CD8-positive, alpha-beta memory T cell (primary cell): ENCODE data around the gene POU2AF1. TPM values are rescaled to one million over a fixed set of nuclear protein-coding genes. Genes with fewer than 3 reads are reported as not detected.

Experiments used
- CTCF ChIA-PET: fragments of 350-600 bp; sonication (Branson Sonifier 250); formaldehyde crosslinking; loops from one replicate; lab custom pipeline; 2021; ENCODE audit warnings: antibody characterized with exemption; lab: Charles Lee
- POLR2A ChIA-PET: fragments of 350-600 bp; sonication (Branson Sonifier 250); formaldehyde crosslinking; loops from one replicate; lab custom pipeline; 2021; ENCODE audit warnings: antibody characterized with exemption; lab: Charles Lee
- DNase-seq, 5 donors: peaks; one replicate each; pipeline versions ENCODE4 v3.0.0 to v3.0.0-alpha.2; 2020 to 2022; ENCODE audit warnings: mixed read lengths in 1 of 5
- H3K27ac ChIP-seq: one replicate; pipeline ENCODE4 v1.7.0; 2013; ENCODE audit warnings: low read depth, mild to moderate bottlenecking, low read length, moderate library complexity
- H3K27me3 ChIP-seq: 2 replicates; pipeline ENCODE4 v1.7.0; 2013; ENCODE audit warnings: low read length, mild to moderate bottlenecking; ENCODE audit not compliant: insufficient read depth, poor library complexity, severe bottlenecking
- H3K36me3 ChIP-seq: 2 replicates; pipeline ENCODE4 v1.7.0; 2013; ENCODE audit warnings: mild to moderate bottlenecking, low read length, moderate library complexity; ENCODE audit not compliant: insufficient read depth
- H3K4me1 ChIP-seq: 2 replicates; pipeline ENCODE4 v1.7.0; 2013; ENCODE audit warnings: mild to moderate bottlenecking, low read length, moderate library complexity; ENCODE audit not compliant: insufficient read depth
- H3K4me3 ChIP-seq: 2 replicates; pipeline ENCODE4 v1.7.0; 2013; ENCODE audit warnings: mild to moderate bottlenecking, low read length
- H3K9me3 ChIP-seq: 2 replicates; pipeline ENCODE4 v1.7.0; 2013; ENCODE audit warnings: mild to moderate bottlenecking, low read length
- H3K27ac Mint-ChIP-seq, 8 donors: one replicate each; pipeline ENCODE4 v1.8.0; 2020 to 2021; ENCODE audit warnings: mixed read lengths in 8 of 8, mild to moderate bottlenecking in 6 of 8, inconsistent platforms in 3 of 8, moderate library complexity in 3 of 8
- H3K27me3 Mint-ChIP-seq, 2 donors: one replicate each; pipeline ENCODE4 v1.8.0; 2020 to 2021; ENCODE audit warnings: mixed read lengths in 2 of 2, mild to moderate bottlenecking in 1 of 2, moderate library complexity in 1 of 2
- H3K36me3 Mint-ChIP-seq, 3 donors: one replicate each; pipeline ENCODE4 v1.8.0; 2020 to 2021; ENCODE audit warnings: mixed read lengths in 3 of 3, inconsistent platforms in 1 of 3, mild to moderate bottlenecking in 1 of 3
- H3K4me1 Mint-ChIP-seq, 3 donors: one replicate each; pipeline ENCODE4 v1.8.0; 2020 to 2021; ENCODE audit warnings: mixed read lengths in 3 of 3, inconsistent platforms in 1 of 3, mild to moderate bottlenecking in 1 of 3
- H3K4me3 Mint-ChIP-seq, 7 donors: one replicate each; pipeline ENCODE4 v1.8.0; 2020 to 2021; ENCODE audit warnings: mixed read lengths in 7 of 7, mild to moderate bottlenecking in 6 of 7, moderate library complexity in 4 of 7, inconsistent platforms in 2 of 7
- H3K9me3 Mint-ChIP-seq, 5 donors: one replicate each; pipeline ENCODE4 v1.8.0; 2020 to 2022; ENCODE audit warnings: mixed read lengths in 5 of 5, mild to moderate bottlenecking in 3 of 5, moderate library complexity in 2 of 5, inconsistent platforms in 1 of 5
- polyA plus RNA-seq: library from polyadenylated mRNA; unstranded; fragments of 300-500 nt; fragmentation: Illumina TruSeq; gene quantifications from one replicate; pipeline ENCODE4 v1.2.3, GENCODE V29; 2021
- total RNA-seq, 2 experiments: library from RNA; stranded (reverse); gene quantifications; one replicate each; pipeline ENCODE4 v1.2.3, GENCODE V29; 2021

POU2AF1 gene
- total and polyA plus RNA-seq, 3 experiments from 2014 or later = 1.5 to 2.3 TPM; not detected in 1

DNA sequence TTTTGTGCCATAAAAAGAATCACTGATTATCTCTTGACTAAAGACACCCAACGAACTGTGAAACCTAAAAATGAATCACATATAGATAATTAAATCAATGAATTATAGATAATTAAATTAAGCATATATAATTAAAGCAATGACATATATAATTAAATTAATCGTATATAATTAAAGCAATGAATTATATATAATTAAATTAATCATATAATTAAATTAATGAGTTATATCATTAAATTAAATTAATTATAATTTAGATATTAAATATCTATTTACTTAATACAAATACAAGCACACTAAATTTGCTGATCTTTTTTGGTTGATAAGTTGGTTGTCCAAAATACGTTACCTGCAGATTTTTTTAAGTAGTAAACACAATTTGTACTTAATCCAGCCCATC, 30.9 kb downstream of the POU2AF1 start:
- Histone ChIP-seq H3K9me3 (no peaks in the 10 kb centered on the region), H3K27me3 (no peaks in the 10 kb centered on the region), H3K4me3 (no peak overlapping the region), H3K4me1 (no peaks in the 10 kb centered on the region), H3K27ac (no peak overlapping the region), H3K36me3 (no peaks in the 10 kb centered on the region)
- POLR2A ChIA-PET = no interaction called here
- CTCF ChIA-PET = no interaction called here
- DNase-seq = no peak
- Mint-ChIP-seq H3K36me3 (no peaks in the 10 kb centered on the region), H3K4me1 (no peaks in the 10 kb centered on the region), H3K9me3 (no peaks in the 10 kb centered on the region), H3K27ac (no peak overlapping the region), H3K27me3 (peaks cover 0 to 17% of the 10 kb centered on the region in 2 donors), H3K4me3 (no peak overlapping the region)

GRCh38 chr11:111347723-111348115, 31.4 kb downstream of the POU2AF1 start:
- CTCF ChIA-PET = no interaction called here
- Histone ChIP-seq H3K4me3 (no peak overlapping the region), H3K9me3 (no peaks in the 10 kb centered on the region), H3K27me3 (no peaks in the 10 kb centered on the region), H3K27ac (no peak overlapping the region), H3K4me1 (no peaks in the 10 kb centered on the region), H3K36me3 (no peaks in the 10 kb centered on the region)
- no peak overlapping the region for H3K4me3 Mint-ChIP-seq
- POLR2A ChIA-PET = no interaction called here
- no peak overlapping the region for H3K27ac Mint-ChIP-seq
- no peak for DNase-seq
- peaks cover 0 to 17% of the 10 kb centered on the region in 2 donors for H3K27me3 Mint-ChIP-seq
- H3K36me3 Mint-ChIP-seq = no peaks in the 10 kb centered on the region
- no peaks in the 10 kb centered on the region for H3K9me3 Mint-ChIP-seq
- no peaks in the 10 kb centered on the region for H3K4me1 Mint-ChIP-seq

GRCh38 chr11:111347002-111347722, 31.9 kb downstream of the POU2AF1 start:
- H3K4me1 Mint-ChIP-seq = no peaks in the 10 kb centered on the region
- DNase-seq = no peak
- Histone ChIP-seq H3K36me3 (no peaks in the 10 kb centered on the region), H3K4me1 (no peaks in the 10 kb centered on the region), H3K9me3 (no peaks in the 10 kb centered on the region), H3K4me3 (no peak overlapping the region), H3K27ac (no peak overlapping the region), H3K27me3 (no peaks in the 10 kb centered on the region)
- no peaks in the 10 kb centered on the region for H3K36me3 Mint-ChIP-seq
- POLR2A ChIA-PET = no interaction called here
- H3K9me3 Mint-ChIP-seq = no peaks in the 10 kb centered on the region
- H3K27me3 Mint-ChIP-seq = peaks cover 0 to 17% of the 10 kb centered on the region in 2 donors
- H3K4me3 Mint-ChIP-seq = no peak overlapping the region
- H3K27ac Mint-ChIP-seq = no peak overlapping the region
- CTCF ChIA-PET = no interaction called here

DNA sequence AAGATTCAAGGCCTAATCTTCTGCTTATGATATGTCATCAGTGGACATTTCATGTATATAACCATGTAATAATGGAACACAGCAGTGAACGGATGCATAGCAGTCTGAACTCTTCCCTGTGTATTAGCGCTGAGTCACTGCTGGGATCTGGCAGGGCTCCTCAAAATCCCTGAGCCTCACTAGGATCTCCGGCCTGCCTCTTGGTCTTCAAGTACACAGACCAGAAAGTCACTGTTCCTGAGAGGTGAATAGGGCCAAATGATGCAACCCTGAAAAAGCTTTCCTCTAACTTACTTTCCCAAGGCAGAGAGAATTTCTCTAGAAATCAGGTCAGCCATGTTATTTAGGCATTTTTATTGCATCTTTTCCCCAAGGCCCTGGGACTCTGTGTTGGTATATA, 35.0 kb downstream of the POU2AF1 start:
- DNase-seq = no peak
- no peaks in the 10 kb centered on the region for H3K36me3 ChIP-seq
- no peaks in the 10 kb centered on the region for H3K4me1 ChIP-seq
- Mint-ChIP-seq H3K36me3 (peaks cover 0 to 5% (median 0%) of the 10 kb centered on the region in 3 donors), H3K4me3 (no peak overlapping the region), H3K27ac (no peak overlapping the region), H3K9me3 (peaks cover 4 to 13% (median 6%) of the 10 kb centered on the region in 5 donors), H3K27me3 (peaks cover 0 to 14% of the 10 kb centered on the region in 2 donors), H3K4me1 (no peaks in the 10 kb centered on the region)
- H3K9me3 ChIP-seq = no peaks in the 10 kb centered on the region
- ChIA-PET CTCF (no interaction called here), POLR2A (no interaction called here)
- H3K27me3 ChIP-seq = no peaks in the 10 kb centered on the region
- no peak overlapping the region for H3K4me3 ChIP-seq
- H3K27ac ChIP-seq = no peak overlapping the region

- Histone ChIP-seq H3K4me1 (no peaks in the 10 kb centered on the region), H3K27me3 (no peaks in the 10 kb centered on the region), H3K27ac (no peak overlapping the region), H3K9me3 (no peaks in the 10 kb centered on the region), H3K36me3 (no peaks in the 10 kb centered on the region), H3K4me3 (no peak overlapping the region)
- DNase-seq = no peak
- Mint-ChIP-seq H3K9me3 (peaks cover 4 to 13% (median 6%) of the 10 kb centered on the region in 5 donors), H3K27ac (no peak overlapping the region), H3K4me3 (no peak overlapping the region), H3K4me1 (no peaks in the 10 kb centered on the region), H3K36me3 (peaks cover 0 to 5% (median 0%) of the 10 kb centered on the region in 3 donors), H3K27me3 (peaks cover 0 to 14% of the 10 kb centered on the region in 2 donors)
- POLR2A ChIA-PET = no interaction called here
- CTCF ChIA-PET = no interaction called here
These were observed 36.7 kb downstream of the POU2AF1 start for GRCh38 chr11:111342329-111342728.

DNA sequence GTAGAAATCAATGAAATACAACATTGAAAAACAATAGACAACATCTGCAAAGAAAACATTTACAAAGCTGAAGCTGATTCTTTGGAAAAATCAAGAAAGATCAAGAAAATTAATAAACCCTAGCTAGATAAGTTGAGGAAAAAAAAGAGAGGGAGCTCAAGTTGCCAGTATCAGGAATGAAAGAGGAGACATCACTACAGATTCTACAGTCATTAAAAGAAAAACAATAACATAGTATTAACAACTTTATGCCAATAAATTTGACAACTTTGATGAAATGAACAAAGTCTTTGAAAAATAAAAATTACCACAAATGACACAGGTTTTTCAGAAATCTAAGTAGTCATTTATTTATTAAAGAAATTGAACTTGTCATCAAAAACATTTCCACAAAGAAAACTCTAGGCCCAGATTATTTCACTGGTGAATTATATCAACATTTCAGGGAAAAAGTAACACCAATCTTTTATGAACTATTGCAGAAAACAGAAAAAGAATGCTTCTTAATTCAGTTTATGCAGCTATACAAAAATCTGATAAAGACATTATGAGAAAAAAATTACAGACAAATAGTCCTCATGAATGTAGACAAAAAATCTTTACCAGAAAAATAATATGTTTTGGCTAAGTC, 39.2 kb downstream of the POU2AF1 start:
- H3K27me3 ChIP-seq = no peaks in the 10 kb centered on the region

GRCh38 chr11:111336582-111337256, 42.4 kb downstream of the POU2AF1 start:
- Histone ChIP-seq H3K27ac (no peak overlapping the region), H3K27me3 (no peaks in the 10 kb centered on the region), H3K36me3 (no peaks in the 10 kb centered on the region), H3K4me1 (no peaks in the 10 kb centered on the region), H3K4me3 (no peak overlapping the region), H3K9me3 (no peaks in the 10 kb centered on the region)
- ChIA-PET POLR2A (no interaction called here), CTCF (no interaction called here)
- Mint-ChIP-seq H3K9me3 (peaks cover 4 to 13% (median 6%) of the 10 kb centered on the region in 5 donors), H3K4me1 (no peaks in the 10 kb centered on the region), H3K4me3 (no peak overlapping the region), H3K27ac (no peak overlapping the region), H3K36me3 (peaks cover 0 to 5% (median 0%) of the 10 kb centered on the region in 3 donors), H3K27me3 (peaks cover 3 to 9% of the 10 kb centered on the region in 2 donors)
- DNase-seq = no peak

More for the DNA sequence above, 39.2 kb downstream of the POU2AF1 start:
- Histone ChIP-seq H3K9me3 (no peaks in the 10 kb centered on the region), H3K27ac (no peak overlapping the region), H3K36me3 (no peaks in the 10 kb centered on the region), H3K4me3 (no peak overlapping the region), H3K4me1 (no peaks in the 10 kb centered on the region)
- no peak overlapping the region for H3K4me3 Mint-ChIP-seq
- peaks cover 0 to 5% (median 0%) of the 10 kb centered on the region in 3 donors for H3K36me3 Mint-ChIP-seq
- POLR2A ChIA-PET = no interaction called here
- DNase-seq = no peak
- H3K4me1 Mint-ChIP-seq = no peaks in the 10 kb centered on the region
- no peaks in the 10 kb centered on the region for H3K27me3 Mint-ChIP-seq
- CTCF ChIA-PET = no interaction called here
- peaks cover 4 to 13% (median 6%) of the 10 kb centered on the region in 5 donors for H3K9me3 Mint-ChIP-seq
- H3K27ac Mint-ChIP-seq = no peak overlapping the region

DNA sequence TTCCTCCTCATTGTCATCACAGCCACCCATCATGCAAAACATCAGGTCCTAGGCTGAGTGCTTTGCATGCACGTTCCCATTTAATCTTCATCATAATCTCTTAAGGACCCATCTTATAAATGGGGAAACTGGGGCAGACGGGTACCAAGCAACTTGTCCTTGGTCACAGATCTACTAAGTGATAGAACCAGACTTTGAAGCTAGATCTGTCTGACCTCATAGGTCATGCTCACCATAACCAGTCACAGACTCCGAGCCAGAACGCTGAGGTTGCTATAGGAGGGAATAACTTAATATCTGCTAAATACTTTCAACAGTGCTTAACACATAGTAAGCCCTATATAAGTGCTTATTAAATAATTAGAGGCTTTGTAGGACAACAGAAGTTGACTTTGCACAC, 43.0 kb downstream of the POU2AF1 start:
- Mint-ChIP-seq H3K4me3 (no peak overlapping the region), H3K27me3 (peaks cover 3 to 9% of the 10 kb centered on the region in 2 donors), H3K36me3 (peaks cover 0 to 5% (median 0%) of the 10 kb centered on the region in 3 donors), H3K27ac (no peak overlapping the region), H3K4me1 (no peaks in the 10 kb centered on the region), H3K9me3 (peaks cover 4 to 13% (median 6%) of the 10 kb centered on the region in 5 donors)
- Histone ChIP-seq H3K9me3 (no peaks in the 10 kb centered on the region), H3K4me3 (no peak overlapping the region), H3K4me1 (no peaks in the 10 kb centered on the region), H3K27ac (no peak overlapping the region), H3K27me3 (no peaks in the 10 kb centered on the region), H3K36me3 (no peaks in the 10 kb centered on the region)
- no peak for DNase-seq
- ChIA-PET CTCF (no interaction called here), POLR2A (no interaction called here)
